Muscle of leg (tissue), 11 donors: Measurements from ENCODE around the gene ISOC1. TPM values are rescaled to one million over a fixed set of nuclear protein-coding genes. Genes with fewer than 3 reads are reported as not detected.

Source experiments
- DNase-seq: peaks from one replicate; pipeline ENCODE4 v3.0.0; 2013
- H3K27ac ChIP-seq: one replicate; pipeline ENCODE4 v1.5.1; 2013; ENCODE audit warnings: mild to moderate bottlenecking, low read length, control low read depth
- H3K27me3 ChIP-seq: one replicate; pipeline ENCODE4 v1.6.1; 2013; ENCODE audit warnings: low read length; ENCODE audit not compliant: control insufficient read depth, insufficient read depth
- H3K36me3 ChIP-seq: one replicate; pipeline ENCODE4 v1.6.1; 2013; ENCODE audit warnings: low read length; ENCODE audit not compliant: control insufficient read depth, insufficient read depth
- H3K4me1 ChIP-seq: one replicate; pipeline ENCODE4 v1.6.1; 2013; ENCODE audit warnings: low read length; ENCODE audit not compliant: control insufficient read depth, insufficient read depth
- H3K4me3 ChIP-seq: one replicate; pipeline ENCODE4 v1.5.1; 2013; ENCODE audit warnings: low read length, control low read depth
- H3K9me3 ChIP-seq: replicated peaks from 2 replicates; pipeline ENCODE4 v1.6.1; 2013; ENCODE audit warnings: low read depth, low read length; ENCODE audit not compliant: control insufficient read depth
- WGBS: methylation state at CpG from one replicate; pipeline ENCODE4 v1.1.5; 2013; ENCODE audit warnings: missing lambda C conversion rate; ENCODE audit not compliant: insufficient coverage; 5-methylcytosine and 5-hydroxymethylcytosine counted together
- polyA plus RNA-seq, 8 donors: library from polyadenylated mRNA; unstranded; fragments of 120-200 nt; gene quantifications; one replicate each; pipeline versions ENCODE4 v1.2.1 to v1.2.3, GENCODE V29; 2013; ENCODE audit warnings: inconsistent platforms in 1 of 8, low replicate concordance in 1 of 8; ENCODE audit not compliant: insufficient read length in 8 of 8, insufficient read depth in 1 of 8
- total RNA-seq: library from RNA; stranded (reverse); fragments of 120-200 nt; gene quantifications from one replicate; pipeline ENCODE4 v1.2.4, GENCODE V29; 2013

The ISOC1 gene
- total and polyA plus RNA-seq, 9 donors, result 18.1 to 35.3 (median 27.2) TPM

DNA sequence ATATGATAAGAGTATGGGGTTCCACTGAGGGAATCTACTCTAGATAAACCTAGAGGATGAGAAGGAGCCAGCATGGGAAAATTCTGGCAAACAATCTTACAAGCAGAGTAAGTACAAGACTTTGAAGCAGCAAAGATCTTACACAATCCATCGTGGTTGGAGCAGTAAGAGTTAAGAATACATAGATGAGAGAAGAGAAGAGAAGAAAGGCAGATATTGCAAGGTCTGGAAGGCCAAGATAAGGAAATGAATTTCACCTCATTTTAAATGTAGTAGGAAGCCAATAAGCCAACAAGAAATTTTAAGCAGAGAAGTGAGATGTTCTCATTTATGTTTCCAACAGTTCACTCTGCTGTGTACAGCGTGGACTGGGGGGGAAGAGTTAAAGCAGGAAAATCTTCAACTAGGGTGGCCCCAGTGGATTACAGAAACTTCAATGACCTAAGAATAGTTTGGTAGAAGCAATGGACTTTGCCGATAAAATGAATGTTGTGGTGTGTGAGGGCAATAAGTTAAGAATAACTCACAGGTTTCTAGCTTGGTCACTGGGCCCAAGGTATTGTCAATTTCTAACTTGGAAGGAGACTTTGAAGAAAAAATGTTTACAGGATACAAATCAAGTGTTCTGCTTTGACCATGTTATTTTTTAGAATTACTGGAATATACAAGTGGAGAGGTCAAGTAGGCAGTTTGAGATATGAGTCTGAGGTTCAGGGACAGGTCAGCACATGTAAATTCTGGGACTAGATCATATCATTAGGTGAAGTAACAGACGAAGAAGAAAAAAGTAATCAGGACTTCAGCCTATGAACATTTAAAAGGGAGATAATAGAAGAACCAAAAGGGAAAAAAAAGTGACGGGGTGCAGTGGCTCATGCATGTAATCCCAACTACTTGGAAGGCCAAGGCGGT lies 12.1 kb upstream of the ISOC1 start:
- Histone ChIP-seq H3K27ac (no peak overlapping the region), H3K4me3 (no peak overlapping the region), H3K27me3 (no peaks in the 10 kb centered on the region), H3K4me1 (no peaks in the 10 kb centered on the region), H3K36me3 (no peaks in the 10 kb centered on the region), H3K9me3 (no peaks in the 10 kb centered on the region)
- DNase-seq, result no peak
- WGBS, result 89% methylated on average over 5 of the region's 6 CpGs

DNA sequence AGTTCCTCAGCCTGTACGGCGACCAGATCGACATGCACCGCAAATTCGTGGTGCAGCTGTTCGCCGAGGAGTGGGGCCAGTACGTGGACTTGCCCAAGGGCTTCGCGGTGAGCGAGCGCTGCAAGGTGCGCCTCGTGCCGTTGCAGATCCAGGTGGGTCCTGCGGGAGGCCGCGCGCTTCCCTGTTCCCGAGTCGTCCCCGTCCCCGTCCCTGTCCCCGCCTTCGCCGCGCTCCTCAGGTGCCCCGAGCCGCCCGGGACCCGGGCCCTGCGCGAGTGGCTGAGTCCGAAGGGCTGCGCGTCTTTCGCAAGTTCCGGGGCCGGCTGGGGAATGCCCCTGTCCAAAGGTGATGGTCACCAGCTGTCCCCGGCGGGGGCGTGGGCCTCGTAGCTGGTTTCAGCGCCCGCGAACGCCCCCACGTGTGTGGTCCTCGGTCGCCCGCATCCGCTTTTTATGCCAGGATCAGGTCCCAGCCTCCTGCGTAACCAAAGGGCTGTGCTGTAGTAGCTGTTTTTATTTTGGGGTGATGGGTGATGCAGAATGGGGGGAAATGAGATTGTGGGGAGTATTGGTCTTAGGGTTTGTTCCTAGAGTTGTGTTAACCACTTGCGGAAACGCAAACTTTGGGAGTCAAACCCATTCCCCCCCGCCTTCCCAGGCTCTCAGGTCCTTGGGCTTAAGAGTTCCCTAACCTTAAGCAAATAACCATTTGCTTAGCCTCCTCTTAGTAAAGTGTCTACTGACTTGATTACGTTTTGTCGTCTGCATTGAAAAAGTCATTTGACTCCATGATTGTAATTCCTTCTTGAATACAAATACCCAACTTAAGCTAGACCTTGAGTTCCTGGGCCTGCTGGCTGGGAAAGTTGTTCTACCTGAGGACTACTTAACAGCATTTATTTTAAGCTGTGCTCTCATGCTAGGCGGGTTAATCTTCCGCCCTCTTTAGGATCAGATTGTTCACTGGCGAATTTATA lies 663 bp downstream of the ISOC1 start:
- H3K9me3 ChIP-seq, result no peaks in the 10 kb centered on the region
- no peaks in the 10 kb centered on the region for H3K27me3 ChIP-seq
- peak; percentile 61 for DNase-seq
- H3K27ac ChIP-seq, result peak overlapping the region; percentile 79
- under 1% methylated on average over 45 of the region's 61 CpGs for WGBS
- peaks cover 15% of the 10 kb centered on the region for H3K4me1 ChIP-seq
- H3K36me3 ChIP-seq, result no peaks in the 10 kb centered on the region
- peak overlapping the region; percentile 82 for H3K4me3 ChIP-seq

DNA sequence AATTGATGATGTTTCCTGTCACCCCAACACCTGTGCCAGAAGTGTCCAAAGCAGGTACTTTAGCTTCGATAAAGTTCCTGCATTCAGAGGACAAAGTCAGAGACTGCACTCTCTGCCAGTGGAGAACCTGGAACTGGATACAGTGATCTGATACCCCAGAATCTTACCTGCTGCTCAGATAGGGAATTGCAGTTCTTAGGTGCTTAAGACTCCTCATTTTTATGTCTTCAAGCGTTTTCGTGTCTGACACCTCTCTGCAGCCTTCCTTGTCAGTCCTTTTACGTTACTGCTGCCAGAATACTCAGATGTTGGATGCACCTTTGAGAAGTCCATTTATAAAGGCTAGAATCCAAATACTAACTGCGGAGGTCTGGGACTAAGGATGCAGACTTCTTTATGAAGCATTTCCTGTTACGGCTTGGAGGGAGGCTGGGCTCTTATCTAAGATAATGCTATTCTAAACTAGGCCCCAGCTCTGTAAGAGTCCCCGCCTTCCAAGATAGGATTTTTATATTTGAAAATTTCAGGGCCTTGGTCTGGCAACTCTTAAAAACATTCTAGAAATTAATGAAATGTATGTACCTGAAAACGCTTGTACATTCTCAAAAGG lies 1.9 kb downstream of the ISOC1 start:
- Histone ChIP-seq H3K27ac (no peak overlapping the region), H3K27me3 (no peaks in the 10 kb centered on the region), H3K36me3 (no peaks in the 10 kb centered on the region), H3K9me3 (no peaks in the 10 kb centered on the region), H3K4me3 (no peak overlapping the region), H3K4me1 (peaks cover 15% of the 10 kb centered on the region)
- no peak for DNase-seq
- 38% methylated on average over 2 of the region's 8 CpGs for WGBS

DNA sequence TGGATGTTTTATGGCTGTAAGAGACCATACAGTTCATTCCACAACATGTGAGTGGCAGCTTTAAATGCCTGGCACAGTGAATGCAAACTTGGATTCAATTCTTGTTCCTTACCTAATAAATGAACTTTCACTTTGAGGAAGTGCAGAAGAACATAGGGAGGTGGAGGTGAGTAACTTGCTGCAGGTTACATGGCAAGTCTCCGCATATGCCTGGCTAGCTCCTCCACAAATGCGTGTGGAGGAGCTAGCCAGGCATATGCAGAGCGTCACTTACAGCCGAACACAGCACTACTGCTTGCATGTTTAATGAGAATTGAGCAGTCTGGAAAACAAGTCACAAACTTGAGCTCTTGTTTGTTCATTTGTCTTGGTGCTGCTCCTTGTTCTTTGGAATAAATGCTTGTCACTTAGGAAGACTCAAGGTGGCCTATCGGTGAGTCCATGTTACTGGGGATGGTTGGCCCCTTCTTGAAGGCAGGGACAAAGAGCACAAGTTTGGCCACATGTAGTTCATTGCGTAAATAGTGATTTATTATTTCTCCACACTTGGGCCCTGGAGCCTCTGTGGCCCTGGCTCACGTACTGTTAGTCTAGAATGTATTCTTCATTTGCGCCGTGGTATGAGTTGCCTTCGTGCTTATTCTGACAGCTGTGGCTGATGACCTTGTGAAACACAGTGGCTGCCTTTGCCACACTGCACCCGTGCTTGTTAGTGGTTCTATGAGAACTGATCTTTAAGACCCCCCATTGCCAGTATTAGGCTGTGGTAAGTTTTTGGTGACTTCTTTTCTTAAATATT lies 3.1 kb downstream of the ISOC1 start:
- H3K4me3 ChIP-seq, result no peak overlapping the region
- H3K27me3 ChIP-seq, result no peaks in the 10 kb centered on the region
- no peak for DNase-seq
- H3K27ac ChIP-seq, result no peak overlapping the region
- H3K4me1 ChIP-seq, result peaks cover 15% of the 10 kb centered on the region
- WGBS, result 96% methylated on average over 8 of the region's 11 CpGs
- no peaks in the 10 kb centered on the region for H3K9me3 ChIP-seq
- H3K36me3 ChIP-seq, result no peaks in the 10 kb centered on the region

DNA sequence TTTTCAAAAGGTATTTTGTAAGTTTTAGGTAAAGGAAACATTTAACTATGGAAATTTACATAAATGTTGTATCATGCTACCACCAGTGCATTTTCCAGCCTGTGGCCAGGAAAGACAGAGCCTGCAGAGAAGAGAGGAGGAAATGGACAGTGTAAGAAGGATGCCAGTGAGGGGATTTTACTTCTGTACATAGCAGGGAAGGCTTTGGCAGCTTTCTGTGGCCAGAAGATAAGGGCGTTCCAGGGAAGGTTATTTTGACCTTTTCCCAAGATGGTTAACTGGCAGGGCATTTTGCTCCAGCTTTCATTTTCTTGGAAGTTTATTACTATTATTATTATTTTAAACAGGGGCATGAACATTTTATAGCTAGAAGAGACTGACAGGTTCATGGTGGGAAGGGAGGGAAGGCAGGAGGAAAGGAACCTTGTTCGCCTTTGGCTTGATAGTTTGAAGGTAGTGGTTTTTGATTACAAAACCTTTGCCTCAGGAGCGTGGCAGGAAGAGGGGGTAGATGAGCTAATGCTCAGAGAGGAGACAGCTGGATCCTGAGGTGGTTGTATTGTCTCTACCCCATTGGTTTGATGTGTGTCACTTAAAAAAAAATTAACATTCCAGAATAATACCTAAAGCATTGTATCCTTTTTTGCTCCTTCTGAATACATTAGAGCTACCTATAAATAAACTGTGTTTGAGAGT lies 4.1 kb downstream of the ISOC1 start:
- Histone ChIP-seq H3K4me3 (no peak overlapping the region), H3K9me3 (no peaks in the 10 kb centered on the region), H3K36me3 (no peaks in the 10 kb centered on the region), H3K4me1 (peaks cover 15% of the 10 kb centered on the region), H3K27me3 (no peaks in the 10 kb centered on the region), H3K27ac (peak overlapping the region; percentile 32)
- DNase-seq, result no peak
- WGBS, result 79% methylated on average over 2 of the region's 3 CpGs

DNA sequence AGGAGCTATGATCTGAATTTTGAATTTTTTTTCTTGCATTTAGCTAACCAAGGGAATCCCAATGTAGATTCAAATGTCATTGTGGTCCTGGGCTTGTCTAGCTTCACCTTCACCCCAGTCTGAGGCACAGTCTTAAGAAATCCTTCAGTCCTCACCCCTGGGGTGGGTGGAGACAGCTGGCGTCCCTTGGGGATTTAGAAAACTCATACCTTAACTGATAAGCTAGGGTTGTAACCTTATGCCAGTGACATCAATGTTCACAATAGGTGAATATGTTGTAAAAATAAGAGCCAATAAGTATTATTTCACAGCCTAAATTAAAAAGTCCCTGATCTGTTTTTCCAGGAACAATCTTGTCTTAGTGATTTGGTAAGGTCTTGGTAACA lies 4.6 kb downstream of the ISOC1 start:
- Histone ChIP-seq H3K27me3 (no peaks in the 10 kb centered on the region), H3K27ac (peak overlapping the region; percentile 32), H3K4me3 (no peak overlapping the region), H3K36me3 (no peaks in the 10 kb centered on the region), H3K4me1 (peaks cover 12% of the 10 kb centered on the region), H3K9me3 (no peaks in the 10 kb centered on the region)
- peak; percentile 47 for DNase-seq
- WGBS, result no CpG with 5 or more reads among the region's 1 CpG

DNA sequence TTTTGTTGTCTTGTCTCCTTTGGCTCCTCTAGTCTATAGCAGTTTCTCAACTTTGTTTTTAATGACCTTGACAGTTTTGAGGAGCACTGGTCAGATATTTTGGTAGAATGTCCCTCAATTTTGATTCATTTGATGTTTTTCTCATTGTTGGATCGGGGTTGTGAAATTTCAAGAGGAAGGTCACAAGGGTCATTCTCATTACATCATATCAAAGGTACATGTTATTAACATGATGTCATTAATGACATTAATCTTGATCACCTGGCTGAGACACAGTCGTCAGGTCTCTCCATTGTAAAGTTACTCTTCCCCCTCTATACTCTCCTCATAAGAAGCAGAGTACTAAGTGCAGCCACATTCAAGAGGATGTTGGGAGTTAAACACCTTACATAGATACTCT lies 7.2 kb downstream of the ISOC1 start:
- no peaks in the 10 kb centered on the region for H3K27me3 ChIP-seq
- no peaks in the 10 kb centered on the region for H3K36me3 ChIP-seq
- no peak for DNase-seq
- no peak overlapping the region for H3K27ac ChIP-seq
- no CpG with 5 or more reads among the region's 2 CpGs for WGBS
- H3K9me3 ChIP-seq, result no peaks in the 10 kb centered on the region
- H3K4me3 ChIP-seq, result no peak overlapping the region
- H3K4me1 ChIP-seq, result peaks cover 2% of the 10 kb centered on the region

DNA sequence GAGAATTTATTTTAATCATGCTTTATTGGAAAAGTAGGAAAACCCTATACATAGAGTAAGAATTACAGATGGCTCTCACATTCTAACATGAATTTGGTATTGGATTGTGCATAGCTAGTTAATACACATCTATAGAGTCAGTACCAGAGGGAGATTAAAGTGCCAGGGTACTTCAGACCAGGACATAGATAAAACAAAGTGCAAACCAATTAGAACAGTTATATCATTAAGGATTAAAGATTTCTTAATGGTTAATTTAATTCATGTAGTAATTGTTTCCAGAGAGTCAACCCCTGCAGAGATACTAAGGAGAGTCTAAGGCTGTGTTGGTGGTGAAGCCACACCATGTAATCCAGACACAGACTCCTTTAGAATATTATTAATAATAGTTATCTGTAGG lies 8.8 kb downstream of the ISOC1 start:
- Histone ChIP-seq H3K4me1 (peaks cover 2% of the 10 kb centered on the region), H3K36me3 (peaks cover 8% of the 10 kb centered on the region), H3K9me3 (no peaks in the 10 kb centered on the region), H3K27me3 (no peaks in the 10 kb centered on the region), H3K4me3 (no peak overlapping the region), H3K27ac (no peak overlapping the region)
- no peak for DNase-seq

DNA sequence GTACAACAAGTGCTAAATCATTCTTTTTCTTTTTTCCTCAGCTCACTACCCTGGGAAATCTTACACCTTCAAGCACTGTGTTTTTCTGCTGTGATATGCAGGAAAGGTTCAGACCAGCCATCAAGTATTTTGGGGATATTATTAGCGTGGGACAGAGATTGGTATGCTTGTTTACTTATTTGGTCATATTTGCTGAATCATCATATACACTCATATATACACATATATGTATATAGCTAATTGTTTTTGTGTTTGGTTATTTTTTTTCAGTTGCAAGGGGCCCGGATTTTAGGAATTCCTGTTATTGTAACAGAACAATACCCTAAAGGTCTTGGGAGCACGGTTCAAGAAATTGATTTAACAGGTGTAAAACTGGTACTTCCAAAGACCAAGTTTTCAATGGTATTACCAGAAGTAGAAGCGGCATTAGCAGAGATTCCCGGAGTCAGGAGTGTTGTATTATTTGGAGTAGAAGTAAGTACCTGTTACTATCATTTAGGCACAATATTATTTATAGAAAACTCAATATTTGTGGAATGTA lies 10.4 kb downstream of the ISOC1 start:
- H3K4me1 ChIP-seq, result no peaks in the 10 kb centered on the region
- H3K27ac ChIP-seq, result no peak overlapping the region

More for the DNA sequence above, 10.4 kb downstream of the ISOC1 start:
- peaks cover 10% of the 10 kb centered on the region for H3K36me3 ChIP-seq
- H3K27me3 ChIP-seq, result no peaks in the 10 kb centered on the region
- WGBS, result no CpG with 5 or more reads among the region's 5 CpGs
- no peak overlapping the region for H3K4me3 ChIP-seq
- H3K9me3 ChIP-seq, result no peaks in the 10 kb centered on the region
- no peak for DNase-seq
